ENCODE measurements around the gene TOMM70.
"Not testable (repeated sequence)": the region's sequence is repeated elsewhere in the genome, so short reads cannot be mapped to it uniquely, and the experiment has no call there.

Gene TOMM70

GRCh38 chr3:100400780-100401673 is at the start of gene TOMM70, which contains the start of gene LNP1:
Gene TOMM70, minus strand, starts transcription at chr3:100401089. Its CDS starts 140 bp downstream, at chr3:100400949.
Gene LNP1, plus strand, starts transcription at chr3:100401539. Its CDS starts 28,191 bp downstream, at chr3:100429730.
- peak within 1 kb of the TSS; percentile 87 for H3K4me3 ChIP-seq (ENCODE audit: low read depth, low read length)

DNA sequence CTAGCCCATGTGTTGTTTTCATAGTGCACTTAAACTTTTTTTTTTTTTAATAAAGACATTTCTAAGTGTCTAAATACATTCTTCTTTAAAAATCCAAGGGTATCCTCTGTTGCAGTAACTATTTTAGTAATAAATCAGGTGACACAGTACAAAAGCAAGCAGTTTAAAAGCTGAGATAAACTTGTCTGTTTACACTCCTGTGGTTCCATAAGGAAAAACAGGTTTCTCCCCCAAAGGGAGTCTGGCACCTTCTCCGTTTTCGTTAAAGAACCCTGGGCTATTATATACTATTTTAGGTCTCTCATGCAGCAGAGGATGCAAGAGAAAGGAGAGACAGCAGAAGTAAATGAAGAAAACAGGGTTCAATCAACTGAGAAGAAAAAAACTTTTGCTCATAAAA is 48.3 kb upstream of the TOMM70 start:
- H3K4me3 ChIP-seq (ENCODE audit: low read depth, low read length): no peak overlapping the region

GRCh38 chr3:100448079-100448478 is 47.2 kb upstream of the TOMM70 start:
- H3K4me3 ChIP-seq (ENCODE audit: low read depth, low read length): no peak overlapping the region

- not testable (repeated sequence) for H3K4me3 ChIP-seq (ENCODE audit: low read depth, low read length)
Measured at GRCh38 chr3:100447067-100447466, 46.2 kb upstream of the TOMM70 start.

- no peak overlapping the region for H3K4me3 ChIP-seq (ENCODE audit: low read depth, low read length)
Measured at GRCh38 chr3:100443690-100444089, 42.8 kb upstream of the TOMM70 start.

DNA sequence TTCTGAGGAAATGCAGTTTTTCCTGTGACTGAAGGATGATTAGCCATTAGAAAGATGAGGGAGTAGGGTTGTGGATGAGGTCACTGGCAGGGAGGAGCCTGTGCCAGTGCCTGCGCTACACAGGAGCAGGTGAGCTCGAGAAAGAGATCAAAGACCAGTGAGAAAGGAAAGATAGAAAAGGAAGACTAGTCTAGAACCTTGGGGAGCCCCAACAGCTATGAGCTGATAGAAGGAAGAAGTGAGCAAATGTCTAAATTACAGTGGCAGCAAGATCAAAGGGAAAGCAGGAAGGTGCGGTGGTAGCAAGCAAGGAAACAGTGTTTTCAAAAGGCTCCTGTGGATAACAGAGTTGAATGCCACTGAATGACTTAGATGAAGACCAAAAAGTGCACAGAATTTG is 40.0 kb upstream of the TOMM70 start:
- H3K4me3 ChIP-seq (ENCODE audit: low read depth, low read length): no peak overlapping the region

- H3K4me3 ChIP-seq (ENCODE audit: low read depth, low read length): no peak overlapping the region
Measured at GRCh38 chr3:100438623-100438974, 37.7 kb upstream of the TOMM70 start.

DNA sequence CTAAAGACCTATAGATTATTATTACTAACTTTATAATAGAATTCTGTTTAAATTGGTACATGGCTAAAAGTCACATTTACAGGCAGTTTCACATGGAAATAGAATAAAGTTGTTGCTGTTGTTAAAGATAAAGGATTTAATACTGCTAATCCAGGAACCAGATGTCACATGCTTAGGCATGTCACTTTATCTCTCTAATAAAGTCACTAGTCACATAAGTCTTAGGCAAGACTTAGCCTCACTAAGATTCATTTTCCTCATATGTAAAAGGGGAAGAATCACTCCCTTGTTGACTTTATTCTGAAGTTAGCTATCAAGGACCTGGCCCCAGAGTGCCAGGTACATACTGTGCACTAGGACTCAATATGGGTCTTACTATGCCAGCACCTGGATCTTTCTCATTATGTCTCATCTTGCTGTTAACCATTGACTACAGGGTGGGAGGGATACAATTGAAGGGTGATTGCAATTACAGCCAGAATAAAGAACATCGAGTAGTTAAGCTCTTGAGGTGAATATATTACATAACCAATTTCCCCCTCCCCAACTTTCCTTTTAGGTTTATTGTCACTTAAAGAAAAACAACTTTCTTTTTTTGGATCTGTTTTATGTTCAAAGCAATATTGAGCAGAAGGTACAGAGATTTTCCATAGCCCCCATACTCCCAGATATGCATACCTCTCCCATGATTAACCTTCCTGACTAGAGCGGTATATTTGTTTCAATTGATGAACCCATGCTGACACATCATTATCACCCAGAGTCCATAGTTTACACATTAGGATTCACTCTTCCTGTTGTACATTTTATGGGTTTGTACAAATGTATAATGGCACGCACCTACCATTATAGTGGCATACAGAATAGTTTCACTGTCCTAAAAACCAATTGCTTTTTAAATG is 37.1 kb upstream of the TOMM70 start:
- no peak overlapping the region for H3K4me3 ChIP-seq (ENCODE audit: low read depth, low read length)

GRCh38 chr3:100436951-100437350 is 36.1 kb upstream of the TOMM70 start:
- H3K4me3 ChIP-seq (ENCODE audit: low read depth, low read length): no peak overlapping the region

- H3K4me3 ChIP-seq (ENCODE audit: low read depth, low read length): no peak overlapping the region
Measured at GRCh38 chr3:100429187-100429716, 28.4 kb upstream of the TOMM70 start.

DNA sequence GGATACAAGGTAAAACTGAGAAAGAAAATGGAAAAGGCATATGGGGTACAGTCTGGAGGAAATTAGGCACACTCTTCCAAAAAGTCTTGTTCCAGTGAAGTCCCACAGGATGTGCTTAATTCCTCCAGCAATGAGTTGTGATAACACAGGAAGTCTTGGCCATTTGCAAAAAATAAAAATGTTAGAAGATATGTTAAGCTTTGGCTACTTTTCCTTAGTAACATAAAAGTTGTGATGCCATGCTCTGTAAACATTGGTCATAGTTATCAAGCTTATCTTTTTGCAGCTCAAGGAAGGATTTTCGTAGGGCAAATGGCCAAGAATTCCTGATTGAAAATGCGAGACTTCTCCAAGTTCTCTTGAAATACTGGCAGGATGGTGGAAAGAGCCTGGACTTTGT is 26.8 kb upstream of the TOMM70 start:
- H3K4me3 ChIP-seq (ENCODE audit: low read depth, low read length): no peak overlapping the region

DNA sequence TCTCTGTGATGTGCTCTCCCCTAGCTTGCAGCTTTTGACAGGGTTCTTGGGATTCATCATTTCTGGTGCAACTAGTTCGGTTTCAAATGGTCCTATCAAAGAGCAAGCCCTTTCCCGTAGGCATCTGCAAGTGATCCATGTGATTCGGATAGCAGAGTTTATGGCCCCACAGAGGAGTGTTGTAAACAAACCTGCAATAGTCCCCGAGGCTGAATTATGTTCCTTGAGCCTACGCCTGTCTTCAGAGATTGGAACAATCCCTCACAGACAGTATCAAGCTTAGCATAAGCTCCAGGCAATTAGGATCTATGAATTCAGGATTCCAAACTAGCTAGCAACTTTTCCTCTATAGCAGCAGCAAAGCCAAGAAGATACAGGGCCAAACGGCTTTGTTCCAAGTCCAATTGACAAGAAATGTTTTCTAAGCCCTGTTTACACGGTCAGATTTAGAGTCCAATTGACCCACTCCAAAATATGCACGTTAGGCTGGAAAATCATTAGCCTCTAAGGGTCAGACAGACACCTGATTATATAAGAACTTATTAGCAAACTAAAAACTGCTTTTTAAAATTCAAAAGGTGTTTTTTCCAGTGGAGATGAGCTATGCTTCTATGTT is 25.3 kb upstream of the TOMM70 start:
- no peak overlapping the region for H3K4me3 ChIP-seq (ENCODE audit: low read depth, low read length)

- no peak overlapping the region for H3K4me3 ChIP-seq (ENCODE audit: low read depth, low read length)
Measured at GRCh38 chr3:100425316-100425715, 24.4 kb upstream of the TOMM70 start.

DNA sequence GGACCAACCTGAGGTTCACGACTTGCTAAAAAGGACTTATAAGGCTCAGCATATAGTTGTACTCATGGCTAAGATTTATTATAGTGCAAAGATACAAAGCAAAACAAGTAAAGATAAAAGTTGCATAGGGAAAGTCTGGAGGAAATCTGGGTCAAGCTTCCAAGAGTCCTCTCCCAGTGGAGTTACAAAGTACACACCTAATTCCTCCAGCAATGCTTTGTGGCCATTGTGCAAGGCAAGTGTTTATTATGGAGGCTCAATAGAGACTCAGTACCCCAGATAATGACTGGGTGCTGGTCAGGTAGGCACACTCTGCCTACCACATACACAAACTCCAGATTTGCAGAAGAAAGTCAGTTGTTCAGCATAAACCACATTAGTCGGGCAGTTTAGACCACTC is 23.4 kb upstream of the TOMM70 start:
- H3K4me3 ChIP-seq (ENCODE audit: low read depth, low read length): no peak overlapping the region

DNA sequence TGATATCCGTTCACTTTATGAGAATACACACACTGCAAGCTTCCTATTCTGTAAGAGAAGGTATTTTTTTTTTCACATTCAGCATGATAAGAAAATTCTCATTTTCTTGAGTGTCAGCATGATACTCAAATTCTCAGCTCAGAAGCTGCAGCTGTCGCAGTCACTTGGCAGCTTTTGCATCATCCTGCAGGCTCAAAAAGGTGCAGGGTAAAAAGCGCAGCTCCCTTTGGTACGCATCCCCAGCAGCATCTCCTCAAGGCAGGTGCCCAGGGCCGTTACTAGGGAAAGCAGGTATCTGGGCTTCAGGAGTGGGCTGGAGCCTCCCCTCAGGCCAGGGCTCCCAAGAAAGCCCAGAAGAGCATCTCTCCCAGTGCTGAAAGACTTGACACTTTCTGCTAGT is 22.7 kb upstream of the TOMM70 start:
- no peak overlapping the region for H3K4me3 ChIP-seq (ENCODE audit: low read depth, low read length)

GRCh38 chr3:100420885-100421284 is 20.0 kb upstream of the TOMM70 start:
- H3K4me3 ChIP-seq (ENCODE audit: low read depth, low read length): no peak overlapping the region

- H3K4me3 ChIP-seq (ENCODE audit: low read depth, low read length): no peak overlapping the region
Measured at GRCh38 chr3:100419406-100419805, 18.5 kb upstream of the TOMM70 start.

- H3K4me3 ChIP-seq (ENCODE audit: low read depth, low read length): no peak overlapping the region
Measured at GRCh38 chr3:100416863-100417262, 16.0 kb upstream of the TOMM70 start.

- H3K4me3 ChIP-seq (ENCODE audit: low read depth, low read length): no peak overlapping the region
Measured at GRCh38 chr3:100416176-100416575, 15.3 kb upstream of the TOMM70 start.

GRCh38 chr3:100413613-100414012 is 12.7 kb upstream of the TOMM70 start:
- no peak overlapping the region for H3K4me3 ChIP-seq (ENCODE audit: low read depth, low read length)
